ENCODE data around the gene IQSEC1.
A peak's percentile ranks its signal among the peaks of the same experiment; 100 is the strongest.

Gene IQSEC1

DNA sequence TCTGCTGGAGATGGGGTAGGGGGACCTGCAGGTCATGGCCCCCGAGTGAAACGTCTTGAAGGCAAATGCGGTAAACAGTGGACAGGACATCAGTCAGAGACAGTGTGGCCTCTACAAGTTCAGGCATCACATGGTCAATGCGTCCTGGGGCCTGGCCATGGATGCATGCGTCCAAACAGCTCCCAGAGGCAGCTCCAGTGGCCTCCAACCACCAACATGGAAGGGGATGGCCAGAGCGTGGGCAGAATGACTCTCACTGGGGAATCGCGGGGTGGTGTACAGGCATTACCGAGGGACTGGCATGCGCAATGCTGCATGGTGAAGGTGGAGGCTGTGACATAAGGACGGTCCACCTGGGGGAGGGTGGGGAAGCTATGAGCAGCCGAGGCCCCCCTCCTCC, 35.6 kb upstream of the IQSEC1 start:
- intact Hi-C loops (cut with DNase I): no loop called here
- peak in 3 of 10 donors; percentile 54 to 72 (median 72) for DNase-seq

DNA sequence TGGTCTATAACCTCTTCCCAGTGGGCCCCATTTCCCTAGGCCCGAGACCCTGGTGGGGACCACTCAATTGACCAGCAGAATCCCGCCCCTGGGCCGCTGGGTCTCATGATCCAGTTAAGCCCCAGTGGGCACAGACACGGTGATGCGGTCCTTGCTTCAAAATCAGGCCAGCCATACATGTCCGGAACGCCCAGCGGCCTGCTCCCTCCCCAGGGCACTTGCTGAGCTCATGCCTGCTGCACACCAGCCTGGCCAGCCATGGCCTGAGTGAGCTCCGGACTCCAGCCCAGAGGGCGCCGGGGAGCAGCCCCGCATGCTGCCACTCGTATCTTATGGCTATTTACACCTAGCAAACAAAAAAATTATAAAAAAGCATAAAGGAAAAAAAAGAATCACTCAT, 34.4 kb upstream of the IQSEC1 start:
- intact Hi-C loops (cut with DNase I): no loop called here
- DNase-seq: peak in 3 of 10 donors; percentile 64 to 82 (median 68)

DNA sequence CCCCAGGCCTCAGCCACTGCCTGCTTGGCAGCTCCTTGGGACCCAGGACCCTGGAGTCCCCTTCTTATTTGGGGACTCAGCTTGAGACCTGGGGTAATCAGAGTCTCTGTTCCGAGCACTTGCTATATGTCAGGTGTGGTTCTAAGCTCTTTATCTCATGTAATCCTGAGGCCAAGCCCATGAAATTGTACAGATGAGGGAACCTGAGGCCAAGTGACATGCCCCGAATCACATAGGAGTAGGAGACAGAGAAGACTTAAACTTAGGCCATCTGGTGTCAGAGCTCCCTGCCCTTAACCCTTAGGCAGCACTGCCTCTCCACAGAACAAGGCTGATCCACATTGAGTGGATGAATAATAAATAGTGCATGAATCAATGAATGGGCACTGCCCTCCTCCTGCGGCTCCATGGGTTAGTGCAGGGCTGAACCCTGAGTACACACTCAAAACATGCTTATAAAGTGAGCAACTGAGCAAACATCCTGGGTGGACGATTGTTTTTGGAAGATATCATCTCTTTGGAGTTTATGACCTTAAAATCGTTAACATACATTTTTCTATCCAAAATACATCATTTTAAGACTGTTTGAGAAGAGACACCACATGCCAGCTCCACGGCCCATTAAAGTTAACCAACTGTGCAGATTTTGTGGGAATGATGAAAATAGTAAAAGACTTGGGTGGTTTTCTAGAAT, 33.2 kb upstream of the IQSEC1 start:
- DNase-seq: peak in 3 of 10 donors; percentile 7 to 31 (median 17)
- intact Hi-C loops (cut with DNase I): no loop called here

DNA sequence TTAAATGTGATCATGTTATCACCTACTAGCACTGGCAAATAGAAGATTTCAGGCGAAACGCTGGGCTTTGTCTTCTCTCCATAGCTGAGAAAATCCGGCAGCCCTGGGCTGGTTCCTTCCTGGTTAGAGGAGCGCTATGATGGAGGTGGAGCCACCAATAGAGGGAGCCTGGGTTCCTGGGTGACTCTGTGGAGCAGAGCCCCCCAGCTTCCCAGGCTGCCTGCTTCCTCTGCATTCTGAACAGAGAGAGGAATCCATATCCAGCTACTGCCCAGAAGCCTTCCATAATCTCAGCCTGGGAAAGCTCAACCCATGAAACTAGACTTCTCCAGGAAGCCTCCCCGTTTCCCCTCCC, 32.6 kb upstream of the IQSEC1 start:
- intact Hi-C loops (cut with DNase I): no loop called here
- peak in 3 of 10 donors; percentile 53 to 67 (median 55) for DNase-seq

DNA sequence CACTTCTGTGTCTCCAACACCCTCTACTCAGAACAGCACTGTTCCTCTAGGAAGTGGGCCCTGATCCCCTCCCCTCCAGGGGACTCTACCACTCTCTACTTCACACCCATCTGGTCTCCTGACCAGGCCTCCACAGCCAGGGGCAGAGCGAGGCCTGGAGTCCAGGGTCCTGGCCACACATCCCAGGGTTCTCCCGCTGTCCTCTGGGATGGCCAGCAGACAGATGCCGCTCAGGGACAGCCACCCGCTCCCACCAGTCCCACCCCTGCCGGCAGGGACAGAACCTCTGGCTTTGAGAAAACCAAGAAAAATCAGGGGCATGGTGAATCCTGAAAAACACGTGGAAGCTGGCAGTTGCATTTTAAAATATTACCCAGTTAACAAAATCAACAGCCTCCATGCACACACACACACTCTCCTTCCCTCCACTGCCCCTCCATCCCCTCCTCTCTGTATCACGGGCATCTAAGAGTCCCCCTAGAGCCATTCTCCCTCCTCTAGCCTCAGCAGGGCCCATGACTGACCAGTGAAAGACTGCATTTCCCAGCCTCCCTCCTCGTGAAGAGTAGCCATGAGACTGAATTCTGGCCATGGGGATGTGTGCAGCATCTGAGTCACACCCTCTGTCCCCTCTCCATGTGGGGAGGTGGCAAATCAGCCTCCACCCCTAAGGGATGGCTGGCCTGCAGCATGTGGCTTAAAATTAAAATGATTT, 32.1 kb upstream of the IQSEC1 start:
- peak in 3 of 10 donors; percentile 62 to 73 (median 63) for DNase-seq
- intact Hi-C loops (cut with DNase I): no loop called here

DNA sequence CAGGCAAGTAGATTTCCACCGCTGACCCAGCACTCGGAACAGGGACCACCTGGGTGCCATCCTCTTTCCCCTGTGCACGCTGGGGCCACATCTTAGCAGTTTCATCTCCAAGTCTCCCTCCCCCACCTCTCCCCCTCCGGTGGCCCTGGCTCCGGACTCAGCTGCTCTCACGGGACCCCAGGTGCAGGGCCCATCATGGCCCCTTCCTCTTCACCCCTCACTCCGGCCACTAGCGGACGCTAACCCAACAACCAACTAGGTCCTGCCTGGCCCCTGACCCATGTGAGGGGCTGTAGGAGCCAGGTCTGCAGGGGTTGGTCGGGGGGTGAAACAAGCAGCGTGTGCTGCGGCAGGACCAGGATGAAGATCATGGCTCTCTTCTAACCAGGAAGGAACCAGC, 31.3 kb upstream of the IQSEC1 start:
- intact Hi-C loops (cut with DNase I): no loop called here
- DNase-seq: peak in 3 of 10 donors; percentile 25 to 69 (median 55)

DNA sequence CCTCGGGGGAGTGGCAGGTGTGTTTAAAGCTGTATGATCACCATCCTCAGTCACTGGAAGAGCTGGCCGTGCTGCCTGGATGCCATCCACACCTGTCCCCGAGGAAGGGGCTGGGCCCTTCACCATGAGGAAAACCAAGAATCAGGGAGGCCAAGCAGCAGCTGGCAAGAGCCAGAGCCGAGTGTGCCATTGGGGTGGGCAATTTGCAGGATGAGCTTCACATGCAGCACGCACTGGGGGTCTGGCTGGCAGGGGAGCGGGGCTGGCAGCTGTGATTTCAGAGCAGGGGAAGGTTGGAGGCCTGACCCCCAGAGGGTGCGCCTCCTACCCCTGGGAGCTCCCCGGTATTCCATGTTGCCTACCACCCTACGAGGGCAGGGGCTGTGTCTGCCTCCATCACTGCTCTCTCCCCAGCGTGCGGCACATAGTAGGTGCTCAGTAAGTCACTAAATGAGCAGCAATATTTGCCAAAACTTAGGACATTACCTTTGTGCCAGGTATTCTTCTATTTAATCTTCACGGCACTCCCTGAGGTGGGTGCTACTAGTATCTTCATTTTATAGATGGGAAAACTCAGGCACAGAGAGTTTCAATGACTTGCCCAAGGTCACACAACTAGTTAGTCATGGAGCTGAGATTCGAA, 30.3 kb upstream of the IQSEC1 start:
- intact Hi-C loops (cut with DNase I): no loop called here
- DNase-seq: peak in 3 of 10 donors; percentile 21 to 75 (median 72)

DNA sequence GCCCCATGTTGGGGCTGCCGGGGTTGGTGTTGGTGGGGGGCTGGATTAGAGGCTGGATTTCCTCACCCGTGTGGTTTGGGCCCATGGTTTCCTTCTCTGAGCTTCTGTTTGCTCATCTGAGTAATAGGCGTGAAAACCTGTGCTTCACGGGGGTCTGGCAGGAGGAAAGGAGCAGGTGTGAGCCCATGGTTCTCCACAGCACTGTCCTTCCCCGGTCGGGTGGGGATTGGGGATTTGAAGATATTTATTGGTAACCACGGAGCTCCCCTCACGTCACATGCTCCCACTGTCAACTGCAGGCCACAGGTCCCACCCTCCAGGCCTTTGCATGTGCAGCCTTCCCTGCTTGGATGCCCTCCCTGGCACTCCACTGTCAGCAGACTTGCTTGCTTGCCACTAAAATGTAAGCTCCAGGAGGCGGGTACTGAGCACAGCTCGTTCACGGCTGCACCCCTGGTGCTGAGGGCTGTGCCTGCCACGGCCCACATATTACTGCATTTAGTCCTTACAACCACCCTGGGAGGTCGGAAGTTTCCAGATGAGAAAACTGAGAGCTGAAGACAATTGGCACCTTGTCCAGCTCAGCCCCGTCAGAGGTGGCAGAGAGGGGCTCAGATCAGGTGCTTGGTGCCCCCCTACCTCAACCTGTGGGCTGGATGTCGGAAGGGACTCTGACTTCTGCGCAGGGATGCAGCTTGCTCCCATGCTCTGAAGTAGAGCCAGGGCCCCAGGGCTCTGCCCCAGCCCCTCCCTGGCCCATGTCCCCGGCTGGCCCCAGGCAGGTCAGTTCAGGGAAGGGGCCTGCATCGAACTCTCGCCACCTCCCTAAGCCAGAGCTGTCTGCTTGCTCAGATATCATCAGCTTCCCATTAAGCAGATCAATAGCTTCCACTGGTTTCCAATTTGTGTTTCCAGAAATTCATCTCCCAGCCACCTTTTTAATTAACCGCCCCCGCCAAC, 29.4 kb upstream of the IQSEC1 start:
- intact Hi-C loops (cut with DNase I): no loop called here
- DNase-seq: peak in 3 of 10 donors; percentile 32 to 80 (median 46)

DNA sequence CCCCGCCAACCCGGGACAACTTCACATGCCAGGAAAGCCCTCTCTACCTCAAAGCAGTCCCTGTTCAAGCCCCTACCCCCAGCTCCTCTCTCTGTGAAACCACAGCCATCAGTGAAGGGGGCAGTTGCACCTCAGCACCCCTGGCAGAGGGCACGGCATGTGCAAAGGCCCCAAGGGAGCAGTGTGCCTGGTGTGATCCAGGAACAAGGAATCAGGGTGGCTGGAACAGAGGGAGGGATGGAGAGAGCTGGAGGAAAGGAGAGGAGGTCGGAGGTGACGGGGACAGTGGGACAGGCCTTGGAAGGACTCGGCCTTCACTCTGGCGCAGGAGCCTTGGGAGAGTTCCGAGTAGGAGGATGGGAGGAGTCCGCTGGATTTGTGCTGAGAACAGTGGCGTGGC, 26.5 kb upstream of the IQSEC1 start:
- intact Hi-C loops (cut with DNase I): loop anchor here (10.0 kb wide), 1 partner anchor 185 kb away; no protein-coding TSS in a partner anchor
- no peak for DNase-seq

DNA sequence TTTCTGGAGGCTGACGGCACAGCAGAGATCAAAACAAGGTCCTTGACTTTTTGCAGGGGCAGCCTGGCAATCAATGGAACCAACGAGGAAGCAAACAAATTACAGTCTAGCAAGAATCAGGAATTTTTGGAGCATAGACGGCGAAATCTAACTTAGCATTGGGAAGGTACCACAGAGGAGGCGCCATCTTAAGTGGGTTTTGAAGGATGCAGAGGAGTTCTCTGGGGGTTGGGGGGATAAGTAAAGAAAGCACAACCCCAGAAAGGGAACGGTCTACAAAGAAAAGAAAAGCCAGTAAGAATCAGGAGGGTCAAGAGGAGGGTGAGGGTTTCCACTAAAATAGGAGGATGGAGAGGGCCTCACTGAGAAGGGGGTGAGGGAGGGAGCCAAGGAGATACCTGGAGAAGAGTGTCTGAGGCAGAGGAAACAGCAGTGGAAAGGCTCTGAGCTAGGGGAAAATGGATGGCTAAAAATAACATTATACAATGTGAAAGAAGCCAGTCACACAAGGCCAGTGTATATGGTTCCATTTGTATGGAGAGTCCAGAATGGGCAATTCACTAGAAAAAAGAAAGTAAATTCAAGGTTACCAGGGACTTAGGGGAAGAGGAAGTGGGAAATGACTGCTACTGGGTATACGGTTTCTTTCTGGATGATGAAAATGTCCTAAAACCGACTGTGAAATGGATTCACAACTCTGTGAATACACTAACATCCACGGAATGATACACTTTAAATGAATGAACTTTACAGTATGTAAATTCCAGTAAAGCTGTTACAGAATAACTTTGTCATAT, 25.2 kb upstream of the IQSEC1 start:
- no peak for DNase-seq
- intact Hi-C loops (cut with DNase I): loop anchor here (10.0 kb wide), 1 partner anchor 186 kb away; no protein-coding TSS in a partner anchor

DNA sequence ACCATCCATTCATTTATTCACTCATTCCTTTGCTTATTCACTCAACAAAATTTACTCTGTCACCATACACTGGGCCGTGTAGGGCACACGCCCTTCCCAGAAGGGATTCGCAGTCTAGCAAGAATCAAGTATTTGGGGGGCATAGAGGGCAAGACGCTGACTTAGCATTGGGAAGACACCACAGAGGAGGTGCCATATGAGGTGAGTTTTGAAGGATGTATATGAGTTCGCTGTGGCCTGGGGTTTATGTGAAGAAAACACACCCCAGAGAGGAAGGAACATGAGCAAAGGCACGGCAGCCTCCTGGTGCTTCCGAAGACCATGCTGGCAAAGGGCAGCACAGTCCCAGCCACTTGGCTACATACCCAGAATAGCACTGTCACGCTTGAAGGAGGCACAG, 23.1 kb upstream of the IQSEC1 start:
- intact Hi-C loops (cut with DNase I): loop anchor here (10.0 kb wide), 1 partner anchor 188 kb away; no protein-coding TSS in a partner anchor
- no peak for DNase-seq

DNA sequence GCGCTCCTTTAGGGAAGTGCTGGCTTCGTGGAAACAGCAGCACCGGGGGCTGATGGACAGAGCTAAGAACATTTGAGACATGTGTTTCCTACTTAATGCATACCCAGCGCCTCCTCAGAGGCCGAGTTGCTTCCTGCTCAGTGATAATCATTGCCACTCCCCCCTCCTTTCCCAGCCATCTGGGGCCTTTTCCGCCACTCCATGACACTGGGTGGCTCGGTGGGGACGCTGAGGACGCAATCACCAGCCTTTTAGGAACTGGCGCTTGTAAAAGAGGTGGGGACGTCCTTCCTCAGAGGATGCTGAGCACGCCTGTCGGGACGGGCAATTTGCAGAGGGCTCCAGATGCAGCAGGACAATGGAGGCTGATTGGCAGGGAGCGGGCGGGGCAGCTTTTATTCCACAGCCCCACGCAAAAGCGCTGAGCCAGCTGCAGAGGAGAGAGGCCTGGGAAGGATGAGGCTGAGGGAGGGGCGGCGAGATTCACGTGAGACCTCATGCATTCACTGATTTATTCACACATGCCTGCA, 22.2 kb upstream of the IQSEC1 start:
- intact Hi-C loops (cut with DNase I): loop anchor here (10.0 kb wide), 1 partner anchor 189 kb away; no protein-coding TSS in a partner anchor
- DNase-seq: peak; percentile 43 to 95 (median 58)

DNA sequence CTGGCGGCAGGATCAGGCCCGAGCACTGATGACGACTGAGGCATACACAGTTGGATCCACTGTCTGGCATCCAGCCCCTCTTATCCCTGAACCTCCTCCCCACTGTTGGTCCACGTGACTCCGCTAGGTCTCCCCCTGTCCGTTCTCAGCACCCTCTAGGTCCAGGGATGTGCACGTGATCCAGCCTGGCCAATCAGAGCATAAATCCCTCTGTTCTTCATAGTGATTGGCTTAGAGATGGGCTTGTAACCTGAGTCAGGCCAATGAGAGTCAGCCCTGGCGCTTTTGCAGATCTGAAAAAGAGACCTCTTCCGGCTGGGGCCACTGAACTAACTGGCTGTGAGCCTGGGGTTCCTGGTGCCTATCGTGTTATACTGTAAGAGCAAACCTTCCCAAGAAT, 20.5 kb upstream of the IQSEC1 start:
- intact Hi-C loops (cut with DNase I): loop anchor here (5.0 to 10.0 kb wide), 2 partner anchors 191 to 399 kb away; no protein-coding TSS in a partner anchor
- DNase-seq: no peak

DNA sequence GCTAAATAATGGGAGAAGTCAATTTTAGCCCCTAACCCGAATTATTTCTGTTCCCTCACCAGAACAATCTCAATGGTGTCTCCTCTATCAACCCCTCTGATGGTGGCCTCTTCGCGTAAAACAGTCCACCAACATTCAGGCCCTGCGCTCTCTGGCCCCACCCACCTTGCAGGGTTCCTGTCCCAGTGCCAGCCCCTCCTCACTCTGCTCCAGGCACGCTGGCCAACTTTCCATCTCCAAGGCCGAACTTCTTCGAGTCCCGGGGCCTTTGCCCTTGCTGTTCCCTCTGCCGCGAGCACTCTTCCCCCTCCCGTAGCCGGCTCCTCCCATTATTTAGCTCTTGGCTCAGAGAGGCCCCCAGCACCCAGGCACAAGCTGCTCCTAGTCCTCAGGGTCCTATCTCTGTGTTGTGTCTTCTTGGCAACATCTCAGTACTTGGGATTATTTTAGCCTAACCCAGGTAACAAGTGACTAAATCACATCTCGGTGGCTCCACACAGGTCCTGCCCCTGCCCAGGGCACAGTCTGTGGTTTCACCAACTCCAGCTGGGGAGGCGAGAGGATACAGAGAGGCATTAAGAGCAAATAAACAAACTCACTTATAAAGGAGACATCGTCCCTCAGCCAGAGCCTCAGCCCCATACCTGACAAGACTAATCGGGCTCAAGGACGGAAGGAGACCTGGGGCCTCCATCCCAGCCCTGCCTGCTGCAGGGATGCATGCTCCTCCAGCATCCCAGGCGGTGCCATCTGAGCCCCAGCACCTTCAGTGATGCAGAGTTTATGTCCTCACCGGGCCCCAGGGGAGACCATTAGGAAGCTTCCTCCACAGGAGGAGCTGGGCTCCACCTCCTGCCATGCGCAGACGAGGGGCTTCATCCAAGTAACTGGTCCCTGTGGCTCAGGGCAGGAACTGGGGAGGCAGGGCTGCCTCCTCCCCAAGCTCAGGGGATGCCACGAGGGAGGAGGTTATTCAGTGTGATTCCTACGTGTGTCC, 19.7 kb upstream of the IQSEC1 start:
- intact Hi-C loops (cut with DNase I): loop anchor here (1.0 to 10.0 kb wide), 4 partner anchors 192 to 557 kb away; no protein-coding TSS in a partner anchor
- peak in 2 of 10 donors; percentile 36 to 82 for DNase-seq

DNA sequence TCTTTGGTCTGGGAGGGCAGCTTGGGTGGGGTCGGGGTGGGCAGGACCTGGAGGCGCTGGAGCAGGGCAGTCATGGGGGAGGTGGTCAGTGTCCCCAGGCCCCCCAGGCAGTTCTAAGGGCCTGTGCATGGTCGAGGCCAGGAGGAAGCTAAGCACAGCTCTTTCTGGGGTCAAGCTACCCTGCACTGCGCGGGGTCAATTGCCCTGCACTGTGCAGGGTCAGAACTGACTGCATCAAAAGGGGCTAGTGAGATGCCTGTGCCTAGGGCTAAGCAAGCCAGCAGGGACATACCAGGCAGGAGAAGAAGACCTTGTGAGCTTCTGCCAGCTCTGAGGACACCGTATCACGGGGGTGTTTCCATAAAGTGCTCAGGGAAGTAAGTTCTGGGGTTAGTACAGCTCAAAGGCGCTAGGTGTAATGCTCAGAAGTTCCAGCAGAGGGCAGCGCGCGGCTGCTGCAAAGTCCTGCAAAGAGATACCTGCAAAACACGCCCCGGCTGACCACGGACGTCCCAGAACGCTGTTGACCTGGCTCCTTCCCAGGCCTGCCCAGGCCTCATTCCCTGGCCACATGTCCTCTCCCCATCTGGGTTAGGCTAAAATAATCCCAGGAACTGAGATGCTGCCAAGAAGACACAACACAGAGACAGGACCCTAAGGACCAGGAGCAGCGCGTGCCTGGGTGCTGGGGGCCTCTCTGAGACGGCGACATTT, 18.8 kb upstream of the IQSEC1 start:
- intact Hi-C loops (cut with DNase I): loop anchor here (1.0 to 10.0 kb wide), 4 partner anchors 193 to 558 kb away; no protein-coding TSS in a partner anchor
- DNase-seq: peak; percentile 69 to 97 (median 88)

DNA sequence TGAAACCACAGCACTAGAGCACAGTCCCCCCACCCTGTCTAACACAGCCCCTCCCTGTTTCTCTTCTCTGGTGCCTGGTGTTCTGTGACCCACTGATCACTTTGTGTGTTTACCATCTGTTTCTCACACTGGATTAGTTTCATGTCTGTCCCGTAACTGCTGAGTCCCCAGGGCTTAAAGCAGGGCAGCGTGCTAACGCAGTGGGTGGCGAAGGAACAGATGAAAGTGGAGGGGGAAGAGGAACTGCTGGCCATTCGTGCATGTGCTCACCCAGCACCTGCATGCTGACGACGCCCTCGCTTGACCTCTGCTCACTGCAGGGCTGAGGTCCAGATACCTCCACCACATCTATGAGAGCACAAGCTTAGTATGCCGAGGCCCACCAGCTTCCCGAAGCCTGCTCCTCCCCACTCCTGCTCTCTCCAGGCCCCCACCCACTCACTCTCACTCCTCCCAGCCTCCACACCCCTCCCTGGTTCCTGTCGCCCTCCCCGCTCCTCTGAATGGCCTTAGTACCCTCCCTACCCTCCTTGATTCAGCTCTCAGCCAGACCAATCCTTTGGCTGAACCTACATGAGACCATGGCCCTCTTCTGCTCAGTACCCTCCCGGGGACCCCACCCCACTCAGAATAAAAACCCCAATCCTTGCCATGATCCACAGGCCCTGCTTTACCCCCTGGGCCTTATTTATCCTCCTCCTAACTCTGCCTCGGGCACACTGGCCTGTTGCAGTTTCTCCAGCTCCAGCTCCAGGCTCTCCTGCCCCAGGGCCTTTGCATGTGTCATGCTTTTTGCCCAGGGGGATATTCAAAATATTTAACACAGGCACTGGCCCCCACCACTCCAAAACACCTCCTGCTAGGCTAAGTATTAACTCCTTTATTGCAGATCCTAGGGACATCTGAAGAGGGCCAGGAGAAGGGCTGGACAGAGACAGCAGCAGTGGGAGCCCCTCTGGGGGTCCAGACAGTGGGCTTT, 15.1 kb upstream of the IQSEC1 start:
- no peak for DNase-seq
- intact Hi-C loops (cut with DNase I): no loop called here
